ENCODE data around the gene SPRR5.

The SPRR5 gene
- 0 reads per million in 3 experiments for total RNA-seq

- no peak for DNase-seq
Measured at GRCh38 chr1:152946651-152947256, at the start of gene SPRR5. Gene SPRR5 (plus strand): TSS chr1:152947206. CDS start chr1:152948555, 1,349 bp downstream.

- DNase-seq: no peak
Measured at GRCh38 chr1:152899027-152899426, 48.0 kb upstream of the SPRR5 start.

- no peak for DNase-seq
Measured at GRCh38 chr1:152899883-152900282, 47.1 kb upstream of the SPRR5 start.

- no peak for DNase-seq
Measured at GRCh38 chr1:152901631-152902030, 45.4 kb upstream of the SPRR5 start.

- no peak for DNase-seq
Measured at GRCh38 chr1:152902636-152903035, 44.4 kb upstream of the SPRR5 start.

- DNase-seq: no peak
Measured at GRCh38 chr1:152904688-152905440, 42.1 kb upstream of the SPRR5 start.

- no peak for DNase-seq
Measured at GRCh38 chr1:152906023-152906565, 40.9 kb upstream of the SPRR5 start.

GRCh38 chr1:152907686-152908601, 39.1 kb upstream of the SPRR5 start, which contains the start of gene IVL:
Gene IVL (plus strand): TSS chr1:152908546. CDS start chr1:152909798, 1,252 bp downstream.
- no peak for DNase-seq

- DNase-seq: no peak
Measured at GRCh38 chr1:152909206-152909605, 37.8 kb upstream of the SPRR5 start.

GRCh38 chr1:152912471-152912870, 34.5 kb upstream of the SPRR5 start:
- no peak for DNase-seq

GRCh38 chr1:152912900-152913299, 34.1 kb upstream of the SPRR5 start:
- no peak for DNase-seq

- DNase-seq: no peak
Measured at GRCh38 chr1:152917794-152918193, 29.2 kb upstream of the SPRR5 start.

- DNase-seq: no peak
Measured at GRCh38 chr1:152919071-152919470, 27.9 kb upstream of the SPRR5 start.

GRCh38 chr1:152924191-152924590, 22.8 kb upstream of the SPRR5 start:
- DNase-seq: no peak

- DNase-seq: no peak
Measured at GRCh38 chr1:152926091-152926490, 20.9 kb upstream of the SPRR5 start.

- DNase-seq: no peak
Measured at GRCh38 chr1:152928671-152929070, 18.3 kb upstream of the SPRR5 start.

- no peak for DNase-seq
Measured at GRCh38 chr1:152932170-152932811, 14.7 kb upstream of the SPRR5 start.

- no peak for DNase-seq
Measured at GRCh38 chr1:152933196-152933595, 13.8 kb upstream of the SPRR5 start.

GRCh38 chr1:152940614-152941013, 6.4 kb upstream of the SPRR5 start:
- DNase-seq: no peak

- DNase-seq: no peak
Measured at GRCh38 chr1:152941037-152941711, 5.8 kb upstream of the SPRR5 start.

GRCh38 chr1:152942161-152942560, 4.8 kb upstream of the SPRR5 start:
- no peak for DNase-seq

GRCh38 chr1:152946248-152946647, 758 bp upstream of the SPRR5 start:
- DNase-seq: no peak
